Natural killer cell treated with Interleukin-12 subunit alpha and Interleukin-12 subunit beta and Interleukin-15 and Interleukin-18, amount 100 ng/mL, for 72 hours (primary cell): ENCODE data around the gene GOLGA6C. TPM values are rescaled to one million over a fixed set of nuclear protein-coding genes. Genes with fewer than 3 reads are reported as not detected.
"Not testable (repeated sequence)": the region's sequence is repeated elsewhere in the genome, so short reads cannot be mapped to it uniquely, and the experiment has no call there.

Source experiments
- ATAC-seq, 2 donors: fragments of 150-1000 bp; cut with Tn5 transposase in 1 of 2; sonication (Bioruptor Pico), chemical (Tn5 transposase) in 1 of 2; 2 replicates each; pipeline ENCODE4 v1.10.0; 2021
- DNase-seq: peaks from one replicate; pipeline ENCODE4 v3.0.0; 2022; ENCODE audit warnings: low spot score
- H3K27ac Mint-ChIP-seq, 2 donors: 1 replicate in 1 of 2; 2 replicates in 1 of 2; pipeline ENCODE4 v1.8.0; 2022; ENCODE audit warnings: mixed read lengths in 2 of 2, mild to moderate bottlenecking in 1 of 2, moderate library complexity in 1 of 2
- H3K27me3 Mint-ChIP-seq, 2 donors: 1 replicate in 1 of 2; 2 replicates in 1 of 2; pipeline ENCODE4 v1.8.0; 2022; ENCODE audit warnings: mixed read lengths in 2 of 2
- H3K36me3 Mint-ChIP-seq: one replicate; pipeline ENCODE4 v1.8.0; 2022; ENCODE audit warnings: mixed read lengths
- H3K4me1 Mint-ChIP-seq, 2 donors: 1 replicate in 1 of 2; 2 replicates in 1 of 2; pipeline ENCODE4 v1.8.0; 2022; ENCODE audit warnings: low read depth in 2 of 2, mixed read lengths in 2 of 2, mild to moderate bottlenecking in 1 of 2
- H3K4me3 Mint-ChIP-seq: one replicate; pipeline ENCODE4 v1.8.0; 2022; ENCODE audit warnings: mixed read lengths
- H3K9me3 Mint-ChIP-seq: 2 replicates; pipeline ENCODE4 v1.8.0; 2022; ENCODE audit warnings: mixed read lengths
- total RNA-seq, 2 donors: library from RNA; stranded (reverse); gene quantifications; one replicate each; pipeline ENCODE4 v1.2.3, GENCODE V29; 2022

The GOLGA6C gene
- total RNA-seq, 2 donors from 2014 or later = 0.21 TPM; not detected in 1

DNA sequence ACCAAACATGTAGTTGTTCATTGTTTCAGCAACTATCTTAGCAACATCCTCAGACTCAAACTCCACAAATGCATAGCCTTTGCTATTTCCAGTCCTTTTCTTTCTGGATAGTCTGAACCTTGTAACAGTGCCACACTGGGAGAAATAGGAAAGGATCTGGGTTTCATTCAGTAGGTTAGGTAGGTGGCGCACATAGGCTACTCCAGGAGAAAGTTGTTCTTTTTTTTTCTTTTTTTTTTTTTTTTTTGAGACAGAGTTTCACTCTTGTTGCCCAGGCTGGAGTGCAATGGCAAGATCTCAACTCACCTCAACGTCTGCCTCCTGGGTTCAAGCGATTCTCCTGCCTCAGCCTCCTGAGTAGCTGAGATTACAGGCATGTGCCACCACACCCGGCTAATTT lies 5.8 kb upstream of the GOLGA6C start:
- ATAC-seq, H3K9me3 Mint-ChIP-seq, H3K4me3 Mint-ChIP-seq, H3K36me3 Mint-ChIP-seq, H3K4me1 Mint-ChIP-seq, H3K27ac Mint-ChIP-seq, DNase-seq: not testable (repeated sequence)
- H3K27me3 Mint-ChIP-seq = peaks cover 0 to 15% of the 10 kb centered on the region in 2 donors

DNA sequence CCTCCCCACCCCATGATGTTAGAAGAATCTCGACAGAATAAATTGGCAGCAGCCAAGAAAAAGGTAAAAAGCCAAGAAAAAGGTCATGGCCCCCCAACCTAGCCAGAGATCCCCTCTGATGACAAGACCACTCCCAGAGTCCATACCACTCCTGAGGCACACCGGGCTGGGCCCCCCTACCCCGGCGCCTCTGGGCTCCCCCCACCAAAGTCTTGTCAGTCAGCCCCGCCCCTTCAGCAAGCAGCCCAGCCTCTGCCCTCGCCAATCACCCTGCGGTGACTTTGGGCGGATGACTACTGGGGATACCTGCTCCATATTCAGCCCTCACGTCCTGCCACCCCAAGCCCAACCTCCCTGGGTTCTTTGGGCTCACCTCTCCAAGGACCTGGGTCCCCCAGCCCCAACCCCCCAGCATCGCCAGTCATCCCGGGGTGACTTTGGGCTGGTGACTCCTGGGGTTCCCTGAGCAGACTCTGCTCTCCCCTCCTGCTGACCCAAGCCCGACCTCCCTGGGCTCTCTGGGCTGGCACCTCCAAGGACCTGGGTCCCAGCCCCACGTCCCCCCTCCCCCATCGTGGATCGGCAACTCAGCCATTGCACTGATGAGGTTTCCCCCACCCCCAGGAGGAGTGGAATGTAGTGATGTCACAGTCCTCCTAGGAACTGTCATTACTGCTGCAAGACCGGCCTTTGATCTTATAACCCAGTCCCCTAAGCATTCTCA lies 648 bp downstream of the GOLGA6C start:
- not testable (repeated sequence) for H3K4me1 Mint-ChIP-seq, H3K9me3 Mint-ChIP-seq, DNase-seq, H3K27me3 Mint-ChIP-seq, H3K27ac Mint-ChIP-seq, H3K4me3 Mint-ChIP-seq, H3K36me3 Mint-ChIP-seq, ATAC-seq

GRCh38 chr15:75259873-75260272 lies 1.7 kb downstream of the GOLGA6C start:
- H3K27me3 Mint-ChIP-seq, H3K4me3 Mint-ChIP-seq, H3K27ac Mint-ChIP-seq, H3K4me1 Mint-ChIP-seq, H3K9me3 Mint-ChIP-seq, H3K36me3 Mint-ChIP-seq, DNase-seq, ATAC-seq: not testable (repeated sequence)

GRCh38 chr15:75273751-75274359 lies 15.7 kb downstream of the GOLGA6C start:
- not testable (repeated sequence) for ATAC-seq, H3K4me1 Mint-ChIP-seq, H3K27ac Mint-ChIP-seq, H3K4me3 Mint-ChIP-seq, H3K27me3 Mint-ChIP-seq, H3K36me3 Mint-ChIP-seq, DNase-seq, H3K9me3 Mint-ChIP-seq

DNA sequence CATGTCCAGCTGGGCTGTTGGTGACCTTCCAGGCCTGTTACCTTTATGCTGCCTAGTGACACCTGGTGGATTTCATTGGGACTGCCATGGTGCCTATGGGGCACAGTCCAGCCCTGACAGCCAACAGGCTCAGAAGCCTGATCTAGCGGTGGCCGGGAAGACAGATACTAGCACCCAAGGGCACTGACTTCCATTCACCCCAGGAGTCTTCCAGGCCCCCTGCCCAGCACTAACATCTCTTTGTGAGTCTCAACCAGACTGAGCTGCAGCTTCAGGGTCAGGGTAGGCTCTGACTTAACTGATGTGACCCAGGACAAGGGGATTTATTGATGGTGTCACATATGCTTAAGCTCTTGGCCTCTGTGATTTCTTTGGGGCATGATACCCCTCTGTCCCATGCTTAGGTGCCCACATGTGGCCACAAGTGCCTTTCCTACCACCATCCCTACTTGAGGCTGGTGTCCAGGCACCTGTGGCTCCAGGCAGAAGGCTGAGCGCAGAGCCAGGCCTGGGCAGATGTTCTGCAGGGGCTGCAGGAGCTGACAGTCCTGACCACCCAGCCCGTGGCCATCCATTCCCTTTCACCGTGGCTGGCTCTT lies 16.5 kb downstream of the GOLGA6C start:
- peak; percentile 72 for DNase-seq
- H3K36me3 Mint-ChIP-seq, H3K27ac Mint-ChIP-seq, H3K9me3 Mint-ChIP-seq, H3K4me1 Mint-ChIP-seq, H3K4me3 Mint-ChIP-seq, H3K27me3 Mint-ChIP-seq: not testable (repeated sequence)
- ATAC-seq = peak; percentile 73 to 78

DNA sequence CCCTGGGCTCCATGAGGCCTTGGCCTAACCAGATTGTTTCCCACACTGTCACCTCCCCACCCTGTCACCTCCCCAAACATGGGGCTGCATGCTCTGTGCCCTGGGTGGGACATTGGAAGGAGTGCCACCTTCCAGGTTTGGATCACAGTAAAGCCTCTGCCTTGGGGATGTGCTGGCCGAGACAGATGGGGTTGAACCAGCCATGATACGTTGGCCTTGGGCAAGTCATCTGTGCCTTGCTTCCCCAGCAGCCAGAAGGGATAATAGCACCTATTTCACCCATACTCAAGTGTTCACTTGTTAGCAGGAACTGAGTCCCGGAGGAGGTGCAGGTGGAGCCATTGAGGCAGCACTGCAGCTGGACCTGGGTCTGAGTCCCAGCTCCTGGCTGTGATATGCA lies 17.5 kb downstream of the GOLGA6C start:
- H3K36me3 Mint-ChIP-seq, ATAC-seq, DNase-seq, H3K27me3 Mint-ChIP-seq, H3K9me3 Mint-ChIP-seq, H3K4me3 Mint-ChIP-seq, H3K27ac Mint-ChIP-seq, H3K4me1 Mint-ChIP-seq: not testable (repeated sequence)

DNA sequence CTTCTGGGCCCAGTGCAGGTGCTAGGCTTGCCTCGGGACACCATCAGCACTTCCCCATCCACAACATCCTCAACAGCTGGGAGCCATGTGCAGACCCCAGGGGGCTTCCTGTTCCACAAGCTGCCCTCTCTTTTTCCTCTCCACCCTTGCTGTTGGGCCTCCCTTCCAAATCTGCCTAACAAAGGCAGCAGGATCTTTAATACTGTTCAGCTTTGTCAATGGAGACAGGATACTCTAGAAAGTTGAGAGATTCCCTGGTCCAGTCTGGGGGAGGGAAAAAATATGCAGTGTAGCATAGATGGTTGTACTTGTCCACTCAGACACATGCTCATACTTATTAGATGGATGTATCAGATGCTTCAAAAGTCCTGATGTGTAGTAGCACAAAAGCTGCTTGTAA lies 20.4 kb downstream of the GOLGA6C start:
- H3K27me3 Mint-ChIP-seq, H3K4me1 Mint-ChIP-seq, H3K36me3 Mint-ChIP-seq, ATAC-seq, H3K9me3 Mint-ChIP-seq, H3K4me3 Mint-ChIP-seq, DNase-seq, H3K27ac Mint-ChIP-seq: not testable (repeated sequence)

GRCh38 chr15:75282572-75282971 lies 24.4 kb downstream of the GOLGA6C start, which contains the start of gene GOLGA6D:
GOLGA6D (plus strand) TSS chr15:75282835; CDS start chr15:75282876, 41 bp downstream.
- H3K4me1 Mint-ChIP-seq, H3K9me3 Mint-ChIP-seq, H3K4me3 Mint-ChIP-seq, ATAC-seq, DNase-seq, H3K36me3 Mint-ChIP-seq, H3K27ac Mint-ChIP-seq, H3K27me3 Mint-ChIP-seq: not testable (repeated sequence)

GRCh38 chr15:75284152-75284551 lies 26.0 kb downstream of the GOLGA6C start:
- H3K4me1 Mint-ChIP-seq, H3K27ac Mint-ChIP-seq, H3K4me3 Mint-ChIP-seq, ATAC-seq, H3K36me3 Mint-ChIP-seq, H3K27me3 Mint-ChIP-seq, DNase-seq, H3K9me3 Mint-ChIP-seq: not testable (repeated sequence)

- H3K27me3 Mint-ChIP-seq, H3K4me3 Mint-ChIP-seq, H3K36me3 Mint-ChIP-seq, H3K4me1 Mint-ChIP-seq, DNase-seq, H3K9me3 Mint-ChIP-seq, H3K27ac Mint-ChIP-seq, ATAC-seq: not testable (repeated sequence)
Observed at GRCh38 chr15:75293660-75294059, 35.5 kb downstream of the GOLGA6C start.

DNA sequence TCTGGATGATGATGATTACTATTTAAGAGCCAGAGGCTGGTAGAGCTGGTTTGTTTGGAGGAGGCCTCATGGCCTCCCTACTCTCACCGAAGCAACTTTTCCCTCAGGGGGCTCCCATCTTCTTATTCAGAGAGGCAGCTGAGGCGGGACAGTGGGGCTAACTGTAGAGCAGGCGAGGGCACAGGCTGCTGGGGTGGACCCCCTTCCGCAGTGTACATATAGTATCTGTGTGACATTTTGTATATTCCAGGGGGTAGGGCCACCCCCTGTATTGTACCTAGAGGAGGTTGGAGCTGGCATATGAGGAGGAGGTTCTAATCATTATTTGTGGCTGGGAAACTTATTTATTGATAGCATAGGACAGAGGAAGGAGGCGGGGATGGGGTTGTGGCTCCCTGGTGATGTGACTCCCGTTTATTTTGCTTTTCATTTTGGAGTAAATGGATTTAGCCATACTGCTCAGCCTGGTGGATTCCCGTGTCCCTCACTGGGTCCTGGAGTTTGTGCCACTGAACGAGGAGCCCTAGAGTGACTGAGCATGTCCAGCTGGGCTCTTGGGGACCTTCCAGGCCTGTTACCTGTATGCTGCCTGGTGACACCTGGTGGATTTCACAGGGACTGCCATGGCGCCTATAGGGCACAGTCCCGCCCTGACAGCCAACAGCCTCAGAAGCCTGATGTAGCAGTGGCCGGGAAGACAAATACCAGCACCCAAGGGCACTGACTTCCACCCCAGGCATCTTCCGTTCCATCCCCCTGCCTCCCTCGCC lies 40.6 kb downstream of the GOLGA6C start:
- DNase-seq, H3K9me3 Mint-ChIP-seq, H3K4me1 Mint-ChIP-seq, H3K27ac Mint-ChIP-seq, H3K4me3 Mint-ChIP-seq, H3K27me3 Mint-ChIP-seq, H3K36me3 Mint-ChIP-seq: not testable (repeated sequence)
- ATAC-seq = peak; percentile 82 to 89

DNA sequence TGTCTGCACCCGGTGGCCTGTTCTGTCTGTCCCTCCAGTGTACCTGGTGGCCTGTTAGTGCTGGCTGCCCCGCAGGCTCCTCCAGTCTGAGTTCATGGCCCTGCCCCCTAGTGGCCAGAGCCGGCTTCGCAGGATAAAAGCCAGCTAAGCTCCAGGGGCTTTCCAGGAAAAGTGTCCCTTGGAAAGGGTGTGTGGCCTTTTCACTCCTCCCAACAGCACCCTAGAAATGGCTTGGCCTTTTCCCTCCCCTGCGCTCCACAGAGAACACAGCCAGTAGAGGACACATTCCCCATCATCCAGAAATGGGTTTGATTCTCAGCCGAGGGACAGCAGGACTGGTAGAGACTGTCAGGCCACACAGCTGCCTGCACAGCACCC lies 41.2 kb downstream of the GOLGA6C start:
- not testable (repeated sequence) for H3K4me3 Mint-ChIP-seq, H3K27ac Mint-ChIP-seq, H3K9me3 Mint-ChIP-seq, H3K4me1 Mint-ChIP-seq, H3K27me3 Mint-ChIP-seq, H3K36me3 Mint-ChIP-seq
- peak; percentile 87 to 91 for ATAC-seq
- DNase-seq = peak; percentile 73

GRCh38 chr15:75300026-75300425 lies 41.9 kb downstream of the GOLGA6C start:
- H3K36me3 Mint-ChIP-seq, H3K4me3 Mint-ChIP-seq, ATAC-seq, DNase-seq, H3K4me1 Mint-ChIP-seq, H3K27ac Mint-ChIP-seq, H3K9me3 Mint-ChIP-seq: not testable (repeated sequence)
- H3K27me3 Mint-ChIP-seq = peaks cover 6 to 16% of the 10 kb centered on the region in 2 donors

DNA sequence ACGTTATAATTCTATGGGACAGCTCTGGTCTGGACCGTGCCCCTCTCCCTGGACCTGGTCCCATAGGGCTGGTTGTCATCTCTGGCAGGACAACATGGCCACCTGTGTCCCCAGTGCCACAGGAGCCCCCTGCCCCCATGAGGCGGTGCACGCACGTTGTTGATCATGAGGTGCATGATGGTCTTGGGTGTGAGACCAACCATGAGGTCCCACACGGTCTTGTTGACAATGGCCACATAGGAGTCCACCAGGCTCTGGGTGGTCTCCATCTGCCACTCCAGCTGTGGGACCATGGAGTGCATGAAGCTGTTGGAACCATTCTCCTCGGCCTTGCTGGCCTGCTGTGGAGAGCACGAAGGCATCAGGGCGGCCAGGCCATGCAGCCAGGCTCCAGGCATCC lies 44.2 kb downstream of the GOLGA6C start:
- no peak for DNase-seq
- ATAC-seq = no peak
- H3K4me1 Mint-ChIP-seq = no peaks in the 10 kb centered on the region
- no peak overlapping the region for H3K4me3 Mint-ChIP-seq
- no peaks in the 10 kb centered on the region for H3K36me3 Mint-ChIP-seq
- H3K27me3 Mint-ChIP-seq = peaks cover 9 to 30% of the 10 kb centered on the region in 2 donors
- H3K27ac Mint-ChIP-seq = no peak overlapping the region
- no peaks in the 10 kb centered on the region for H3K9me3 Mint-ChIP-seq
